Measurements from ENCODE around the gene MARF1.
"Not testable (repeated sequence)": the region's sequence is repeated elsewhere in the genome, so short reads cannot be mapped to it uniquely, and the experiment has no call there.

Gene MARF1, protein sequence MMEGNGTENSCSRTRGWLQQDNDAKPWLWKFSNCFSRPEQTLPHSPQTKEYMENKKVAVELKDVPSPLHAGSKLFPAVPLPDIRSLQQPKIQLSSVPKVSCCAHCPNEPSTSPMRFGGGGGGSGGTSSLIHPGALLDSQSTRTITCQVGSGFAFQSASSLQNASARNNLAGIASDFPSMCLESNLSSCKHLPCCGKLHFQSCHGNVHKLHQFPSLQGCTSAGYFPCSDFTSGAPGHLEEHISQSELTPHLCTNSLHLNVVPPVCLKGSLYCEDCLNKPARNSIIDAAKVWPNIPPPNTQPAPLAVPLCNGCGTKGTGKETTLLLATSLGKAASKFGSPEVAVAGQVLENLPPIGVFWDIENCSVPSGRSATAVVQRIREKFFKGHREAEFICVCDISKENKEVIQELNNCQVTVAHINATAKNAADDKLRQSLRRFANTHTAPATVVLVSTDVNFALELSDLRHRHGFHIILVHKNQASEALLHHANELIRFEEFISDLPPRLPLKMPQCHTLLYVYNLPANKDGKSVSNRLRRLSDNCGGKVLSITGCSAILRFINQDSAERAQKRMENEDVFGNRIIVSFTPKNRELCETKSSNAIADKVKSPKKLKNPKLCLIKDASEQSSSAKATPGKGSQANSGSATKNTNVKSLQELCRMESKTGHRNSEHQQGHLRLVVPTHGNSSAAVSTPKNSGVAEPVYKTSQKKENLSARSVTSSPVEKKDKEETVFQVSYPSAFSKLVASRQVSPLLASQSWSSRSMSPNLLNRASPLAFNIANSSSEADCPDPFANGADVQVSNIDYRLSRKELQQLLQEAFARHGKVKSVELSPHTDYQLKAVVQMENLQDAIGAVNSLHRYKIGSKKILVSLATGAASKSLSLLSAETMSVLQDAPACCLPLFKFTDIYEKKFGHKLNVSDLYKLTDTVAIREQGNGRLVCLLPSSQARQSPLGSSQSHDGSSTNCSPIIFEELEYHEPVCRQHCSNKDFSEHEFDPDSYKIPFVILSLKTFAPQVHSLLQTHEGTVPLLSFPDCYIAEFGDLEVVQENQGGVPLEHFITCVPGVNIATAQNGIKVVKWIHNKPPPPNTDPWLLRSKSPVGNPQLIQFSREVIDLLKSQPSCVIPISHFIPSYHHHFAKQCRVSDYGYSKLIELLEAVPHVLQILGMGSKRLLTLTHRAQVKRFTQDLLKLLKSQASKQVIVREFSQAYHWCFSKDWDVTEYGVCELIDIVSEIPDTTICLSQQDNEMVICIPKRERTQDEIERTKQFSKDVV (N-terminal part only)

DNA sequence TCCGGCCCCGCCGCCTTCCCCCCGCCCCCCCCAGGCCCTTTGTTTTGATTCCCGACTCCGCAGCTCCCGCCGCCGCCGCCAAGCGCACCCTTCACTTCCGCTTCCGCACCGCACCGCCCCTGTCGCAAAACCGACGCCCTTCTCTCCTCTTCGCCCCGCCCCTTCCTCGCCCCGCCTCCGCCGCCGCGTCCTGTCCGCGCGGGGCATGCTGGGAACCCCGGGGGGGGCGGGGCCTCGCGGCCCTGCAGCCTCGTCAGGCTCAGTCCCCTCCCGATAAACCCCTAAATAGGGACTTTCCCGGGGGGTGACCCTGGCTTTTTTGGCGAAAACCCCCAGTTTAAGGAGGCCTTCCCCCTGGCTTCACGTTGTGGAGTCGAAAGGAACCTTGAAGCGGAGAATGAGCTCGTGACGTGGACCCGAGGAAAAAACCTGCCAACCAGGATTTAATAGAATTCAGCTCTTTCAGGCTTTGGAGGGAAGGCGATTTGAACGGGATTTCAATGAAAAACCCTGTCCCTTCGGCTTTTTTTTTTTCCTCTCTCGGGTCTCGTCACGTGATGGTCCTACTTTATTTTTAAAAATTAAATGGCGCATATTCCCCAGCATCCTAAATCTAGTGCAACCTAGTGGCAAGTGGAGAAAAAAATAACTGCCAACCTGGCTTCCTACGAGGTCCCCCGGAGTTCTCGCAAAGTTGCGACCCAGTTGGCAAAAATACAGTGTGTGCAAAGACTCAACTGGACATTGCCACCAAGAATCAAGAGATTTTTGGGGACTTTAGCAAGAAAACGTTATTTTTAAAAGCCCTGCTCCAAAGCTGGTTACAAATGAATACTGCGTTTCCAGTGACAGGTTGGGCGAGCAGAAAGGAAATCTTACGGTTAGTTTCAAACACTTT lies at the start of gene MARF1:
MARF1 (minus strand) TSS at position 107 of the 898 bp plus-strand sequence. CDS start 3,921 bp downstream, outside the sequence.
- TF ChIP-seq POLR2A (IDR thresholded peaks at IDR 0.05; ENCODE audit: low read length): peak; percentile 95
- TF ChIP-seq GATA1 (IDR thresholded peaks at IDR 0.05; ENCODE audit: low read depth, low read length): no peak
- DNase-seq: peak; percentile 98 to 99

DNA sequence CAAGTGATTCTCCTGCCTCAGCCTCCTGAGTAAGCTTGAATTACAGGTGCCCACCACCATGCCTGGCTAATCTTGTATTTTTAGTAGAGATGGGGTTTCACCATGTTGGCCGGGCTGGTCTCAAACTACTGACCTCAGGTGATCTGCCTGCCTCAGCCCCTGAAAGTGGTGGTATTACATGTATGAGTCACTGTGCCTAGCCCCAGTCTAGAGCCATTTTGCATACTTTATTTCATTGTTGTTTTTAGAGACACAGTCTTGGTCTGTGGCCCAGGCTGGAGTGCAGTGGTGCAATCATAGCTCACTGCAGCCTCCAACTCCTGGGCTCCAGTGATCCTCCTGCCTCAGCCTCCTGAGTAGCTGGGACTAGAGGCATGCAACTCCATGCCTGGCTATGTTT lies 49.6 kb upstream of the MARF1 start:
- not testable (repeated sequence) for DNase-seq

DNA sequence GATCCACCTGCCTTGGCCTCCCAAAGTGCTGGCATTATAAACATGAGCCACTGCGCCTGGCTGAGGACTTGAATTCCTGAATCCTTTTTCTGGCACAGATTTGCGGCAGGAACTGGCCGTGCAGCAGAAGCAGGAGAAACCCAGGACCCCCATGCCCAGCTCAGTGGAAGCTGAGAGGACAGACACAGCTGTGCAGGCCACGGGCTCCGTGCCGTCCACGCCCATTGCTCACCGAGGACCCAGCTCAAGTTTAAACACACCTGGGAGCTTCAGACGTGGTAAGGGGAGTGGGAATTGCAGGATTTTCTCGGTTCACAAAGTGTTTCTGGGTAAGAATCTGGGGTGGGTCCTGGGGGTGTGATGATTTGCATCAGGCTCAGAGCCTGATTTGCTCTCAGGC lies 48.1 kb upstream of the MARF1 start:
- TF ChIP-seq GATA1 (IDR thresholded peaks at IDR 0.05; ENCODE audit: low read depth, low read length): no peak
- no peak for TF ChIP-seq POLR2A (IDR thresholded peaks at IDR 0.05; ENCODE audit: low read length)
- no peak for DNase-seq

DNA sequence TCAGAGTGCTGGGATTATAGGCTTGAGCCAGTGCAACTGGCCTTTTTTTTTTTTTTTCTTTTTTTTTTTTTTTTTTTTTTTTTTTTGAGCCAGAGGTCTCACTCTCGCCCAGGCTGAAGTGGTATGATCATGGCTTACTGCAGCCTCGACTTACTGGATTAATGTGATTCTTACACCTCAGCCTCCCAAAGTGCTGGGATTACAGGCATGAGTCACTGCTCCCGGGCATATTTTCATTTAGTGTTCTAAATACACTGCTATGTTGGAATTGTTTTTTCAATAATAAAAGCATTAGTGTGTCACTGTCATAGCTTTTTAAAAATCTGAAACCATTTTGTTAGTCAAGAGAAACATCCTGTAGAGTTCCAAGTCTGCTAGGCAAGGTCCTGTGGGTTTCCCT lies 47.3 kb upstream of the MARF1 start:
- no peak for TF ChIP-seq GATA1 (IDR thresholded peaks at IDR 0.05; ENCODE audit: low read depth, low read length)
- TF ChIP-seq POLR2A (IDR thresholded peaks at IDR 0.05; ENCODE audit: low read length): no peak
- no peak for DNase-seq

DNA sequence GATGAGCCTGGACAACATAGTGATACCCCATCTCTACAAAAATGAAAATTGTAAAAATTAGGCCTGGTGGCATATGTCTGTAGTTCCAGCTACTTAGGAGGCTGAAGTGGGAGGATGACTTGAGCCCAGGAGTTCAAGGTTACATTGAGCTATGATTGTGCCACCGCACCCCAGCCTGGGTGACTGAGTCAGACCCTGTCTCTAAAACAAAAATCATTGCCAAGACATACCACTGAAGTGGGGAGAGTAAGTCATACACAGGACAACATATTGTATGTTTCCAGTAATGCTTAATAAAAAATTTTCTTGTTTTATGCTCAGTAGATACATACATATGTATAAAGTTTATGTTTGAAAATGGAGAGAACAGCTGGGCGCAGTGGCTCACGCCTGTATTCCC lies 46.3 kb upstream of the MARF1 start:
- DNase-seq: no peak
- TF ChIP-seq POLR2A (IDR thresholded peaks at IDR 0.05; ENCODE audit: low read length): no peak
- TF ChIP-seq GATA1 (IDR thresholded peaks at IDR 0.05; ENCODE audit: low read depth, low read length): no peak

DNA sequence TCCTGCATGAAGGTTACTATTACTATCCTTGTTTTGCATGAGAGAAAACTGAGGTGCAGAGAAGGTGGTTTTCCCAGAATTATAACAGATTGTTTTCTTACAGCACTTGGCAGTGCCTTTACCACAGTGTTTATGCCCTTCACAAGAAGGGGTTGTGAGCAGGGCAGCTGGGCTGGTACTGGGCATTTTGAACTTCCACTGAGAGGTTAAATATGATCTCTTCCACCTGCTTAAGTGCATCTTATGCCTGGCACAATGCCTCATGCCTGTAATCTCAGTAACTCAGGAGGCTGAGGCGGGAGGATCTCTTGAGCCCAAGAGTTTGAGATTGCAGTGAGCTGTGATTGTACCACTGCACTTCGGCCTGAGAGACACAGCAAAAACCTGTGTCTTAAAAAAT lies 43.3 kb upstream of the MARF1 start:
- TF ChIP-seq GATA1 (IDR thresholded peaks at IDR 0.05; ENCODE audit: low read depth, low read length) (no peak), POLR2A (IDR thresholded peaks at IDR 0.05; ENCODE audit: low read length) (no peak)
- no peak for DNase-seq

DNA sequence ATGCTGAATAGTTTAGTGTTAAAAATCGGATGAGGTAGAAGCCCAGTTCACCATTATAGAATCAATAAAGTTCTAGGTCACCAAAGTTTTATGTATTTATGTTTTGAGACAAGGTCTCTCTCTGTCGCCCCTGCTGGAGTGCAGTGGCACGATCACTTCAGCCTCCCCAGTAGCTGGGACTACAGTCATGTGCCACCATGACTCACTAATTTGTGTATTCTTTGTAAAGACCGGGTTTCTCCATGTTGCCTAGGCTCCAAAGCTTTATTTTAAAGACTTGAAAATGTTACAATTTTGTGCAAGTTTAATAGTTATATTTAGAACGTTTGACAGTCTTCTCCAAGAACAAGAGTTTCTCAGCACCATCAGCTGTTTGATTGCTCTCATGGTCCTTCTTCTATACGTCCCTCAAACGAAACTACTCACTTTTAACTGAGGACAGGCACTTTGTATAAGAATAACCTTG lies 39.2 kb upstream of the MARF1 start:
- peak; percentile 74 to 85 for DNase-seq
- TF ChIP-seq POLR2A (IDR thresholded peaks at IDR 0.05; ENCODE audit: low read length) (no peak), GATA1 (IDR thresholded peaks at IDR 0.05; ENCODE audit: low read depth, low read length) (no peak)

DNA sequence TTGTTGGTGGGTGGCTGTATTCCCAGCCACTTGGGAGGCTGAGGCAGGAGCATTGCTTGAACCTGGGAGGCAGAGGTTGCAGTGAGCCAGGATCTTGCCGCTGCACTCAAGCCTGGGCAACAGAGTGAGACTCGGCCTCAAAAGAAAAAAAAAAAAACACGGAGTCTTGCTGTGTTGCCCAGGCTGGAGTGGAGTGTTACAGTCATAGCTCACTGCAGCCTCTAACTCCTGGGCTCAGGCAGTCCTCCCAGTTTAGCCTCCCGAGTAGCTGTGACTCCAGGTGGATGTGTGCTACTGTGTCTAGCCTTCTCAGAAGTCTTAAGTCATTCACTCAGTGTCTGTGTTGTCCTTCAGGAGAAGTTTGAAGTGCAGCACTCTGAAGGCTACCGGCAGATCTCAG lies 34.5 kb upstream of the MARF1 start:
- TF ChIP-seq GATA1 (IDR thresholded peaks at IDR 0.05; ENCODE audit: low read depth, low read length) (no peak), POLR2A (IDR thresholded peaks at IDR 0.05; ENCODE audit: low read length) (no peak)
- no peak for DNase-seq

DNA sequence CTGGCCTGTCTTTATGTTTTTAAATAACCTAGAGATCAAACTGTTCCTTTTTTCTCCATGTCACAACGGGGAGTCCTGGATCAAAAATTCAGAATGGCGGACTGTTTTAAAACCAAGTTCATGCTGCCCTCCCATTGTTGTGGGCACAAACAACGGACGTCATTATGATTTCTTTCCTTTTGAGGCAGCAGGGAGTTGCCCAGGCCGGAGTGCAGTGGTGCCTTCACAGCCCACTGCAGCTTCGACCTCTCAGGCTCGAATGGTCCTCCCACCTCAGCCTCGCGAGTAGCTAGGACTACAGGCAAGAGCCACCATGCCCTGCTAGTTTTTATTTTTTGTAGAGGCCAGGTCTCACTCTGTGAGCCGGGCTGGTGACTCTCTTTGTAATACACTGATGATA lies 33.6 kb upstream of the MARF1 start:
- TF ChIP-seq POLR2A (IDR thresholded peaks at IDR 0.05; ENCODE audit: low read length): no peak
- DNase-seq: no peak

DNA sequence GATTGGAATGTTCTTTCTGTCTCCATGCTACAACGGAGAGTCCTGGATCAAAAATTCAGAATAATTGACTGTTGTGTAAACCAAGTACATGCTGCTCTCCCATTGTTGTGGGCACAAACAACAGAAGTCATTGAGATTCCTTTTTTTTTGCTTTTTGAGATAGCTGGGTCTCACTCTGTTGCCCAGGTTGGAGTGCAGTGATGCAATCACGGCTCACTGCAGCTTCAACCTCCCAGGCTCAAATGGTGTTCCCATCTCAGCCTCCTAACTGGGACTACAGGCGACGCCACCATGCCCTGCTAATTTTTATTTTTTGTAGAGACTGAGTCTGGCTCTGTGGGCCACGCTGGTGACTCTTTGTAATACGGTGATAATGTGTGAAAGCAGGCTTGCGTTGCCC lies 31.6 kb upstream of the MARF1 start:
- DNase-seq: no peak
- TF ChIP-seq GATA1 (IDR thresholded peaks at IDR 0.05; ENCODE audit: low read depth, low read length): no peak
- no peak for TF ChIP-seq POLR2A (IDR thresholded peaks at IDR 0.05; ENCODE audit: low read length)

DNA sequence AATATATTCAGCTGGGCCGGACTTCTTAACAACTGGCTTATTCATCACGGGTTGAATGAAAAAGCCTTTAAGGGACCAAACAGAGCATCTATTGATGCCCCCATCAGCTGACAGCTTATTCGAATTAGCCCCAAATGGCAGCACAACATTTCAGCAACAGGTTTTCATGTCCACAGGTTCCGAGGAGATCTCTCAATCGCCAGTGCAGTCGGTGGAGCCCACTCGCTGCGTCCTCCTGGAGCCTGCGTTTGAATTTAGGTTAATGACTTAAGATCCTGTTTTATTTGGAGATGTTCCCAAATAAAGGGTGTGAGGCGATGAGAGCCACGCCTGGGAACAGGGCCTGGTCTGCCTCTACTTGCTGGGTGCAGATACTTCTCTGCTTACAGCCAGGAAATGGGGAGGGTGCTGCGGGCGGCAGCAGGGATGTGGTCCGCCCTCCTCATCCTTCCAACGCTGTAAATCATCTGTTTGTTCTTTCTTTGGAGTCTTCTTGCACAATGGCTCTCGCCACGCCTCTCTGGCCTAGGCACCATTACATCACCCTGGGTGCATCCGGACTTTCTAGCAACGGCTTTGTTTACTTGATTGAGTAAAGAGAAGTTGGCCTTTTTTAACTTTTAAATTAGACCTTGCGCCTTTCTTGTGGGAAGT lies 29.7 kb upstream of the MARF1 start:
- TF ChIP-seq GATA1 (IDR thresholded peaks at IDR 0.05; ENCODE audit: low read depth, low read length): no peak
- no peak for TF ChIP-seq POLR2A (IDR thresholded peaks at IDR 0.05; ENCODE audit: low read length)
- peak in 1 of 2 experiments; percentile 17 for DNase-seq

DNA sequence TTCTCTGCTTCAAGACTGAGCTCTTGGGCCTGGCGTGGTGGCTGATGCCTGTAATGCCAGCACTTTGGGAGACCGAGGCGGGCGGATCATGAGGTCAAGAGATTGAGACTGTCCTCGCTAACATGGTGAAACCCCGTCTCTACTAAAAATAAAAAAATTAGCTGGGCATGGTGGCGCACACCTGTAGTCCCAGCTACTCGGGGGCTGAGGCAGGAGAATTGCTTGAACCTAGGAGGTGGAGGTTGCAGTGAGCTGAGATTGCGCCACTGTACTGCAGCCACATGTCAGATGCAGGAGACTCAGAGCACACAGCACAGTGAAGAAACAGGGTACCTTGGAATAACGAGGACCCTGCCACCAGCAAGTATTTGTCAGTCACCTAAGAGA lies 29.2 kb upstream of the MARF1 start:
- not testable (repeated sequence) for DNase-seq
